GM18499 (cell line): ENCODE measurements around the gene MEIS2.
"Not testable (repeated sequence)": the region's sequence is repeated elsewhere in the genome, so short reads cannot be mapped to it uniquely, and the experiment has no call there.

ENCODE experiments used
- ATAC-seq: cut with Tn5 transposase; IDR thresholded peaks from one replicate; pipeline ENCODE4 v1.9.1; 2021; ENCODE audit warnings: moderate number of reproducible peaks; ENCODE audit not compliant: insufficient read depth, unreplicated experiment

Gene MEIS2

GRCh38 chr15:37016231-37016630 lies 84.1 kb downstream of the MEIS2 start:
- no peak for ATAC-seq

- ATAC-seq = no peak
Observed at GRCh38 chr15:37015451-37015850, 84.9 kb downstream of the MEIS2 start.

DNA sequence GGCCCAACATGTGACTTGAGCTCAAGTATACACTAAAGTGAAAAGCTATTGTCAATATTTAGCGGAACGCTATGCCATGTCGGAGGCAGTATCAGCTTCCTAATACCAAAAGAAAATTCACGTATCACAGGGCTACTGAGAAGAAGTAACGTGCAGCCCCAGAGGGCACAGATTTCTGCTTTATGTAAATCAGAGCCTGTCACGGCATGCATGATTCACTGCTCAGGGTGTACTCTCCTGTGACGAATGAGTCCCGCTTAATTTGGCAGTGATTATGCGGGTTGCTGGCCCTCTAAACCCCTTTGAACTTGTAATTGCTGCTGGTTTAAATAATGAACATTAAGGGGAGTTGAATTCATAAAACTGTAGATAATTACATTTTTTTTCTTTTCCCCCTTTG lies 85.3 kb downstream of the MEIS2 start:
- ATAC-seq = no peak

GRCh38 chr15:37014566-37014965 lies 85.8 kb downstream of the MEIS2 start:
- no peak for ATAC-seq

DNA sequence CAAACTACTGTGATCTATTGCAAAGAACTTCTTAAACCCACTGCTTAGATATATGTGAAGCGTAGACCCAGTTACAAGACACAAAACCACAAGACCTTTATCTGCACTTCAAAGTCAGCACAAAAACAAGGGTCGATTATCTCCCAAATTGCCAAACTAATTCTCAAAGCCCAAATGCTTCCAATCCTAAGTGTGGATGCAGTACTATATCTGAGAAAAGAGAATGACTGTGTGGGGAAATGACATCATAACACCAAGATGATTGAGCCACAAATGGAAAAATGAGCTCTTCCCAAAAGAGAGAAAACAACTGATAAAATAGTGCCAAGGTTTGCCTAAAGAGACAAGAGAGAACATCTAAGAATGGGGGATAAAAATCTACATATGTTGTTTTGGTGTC lies 86.2 kb downstream of the MEIS2 start:
- ATAC-seq = no peak

DNA sequence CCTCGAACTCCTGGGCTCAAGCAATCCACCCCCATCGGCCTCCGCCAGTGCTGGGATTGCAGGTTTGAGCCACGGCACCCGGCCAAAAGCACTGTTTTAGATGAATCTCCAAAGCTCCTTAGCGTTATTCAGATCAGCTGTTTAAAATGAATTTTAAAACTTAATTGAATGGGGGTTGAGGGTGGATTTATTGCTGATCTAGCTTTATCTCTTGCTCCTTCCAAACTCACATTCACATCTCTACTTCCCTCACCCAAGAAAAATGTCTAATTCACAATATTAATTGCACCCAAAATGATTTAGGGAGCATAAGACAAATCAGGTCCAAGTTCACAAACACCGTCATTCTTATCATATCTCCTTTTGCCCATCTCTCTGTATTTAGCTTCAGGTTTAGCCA lies 89.8 kb downstream of the MEIS2 start:
- ATAC-seq = no peak

- ATAC-seq = no peak
Observed at GRCh38 chr15:37009288-37009687, 91.1 kb downstream of the MEIS2 start.

DNA sequence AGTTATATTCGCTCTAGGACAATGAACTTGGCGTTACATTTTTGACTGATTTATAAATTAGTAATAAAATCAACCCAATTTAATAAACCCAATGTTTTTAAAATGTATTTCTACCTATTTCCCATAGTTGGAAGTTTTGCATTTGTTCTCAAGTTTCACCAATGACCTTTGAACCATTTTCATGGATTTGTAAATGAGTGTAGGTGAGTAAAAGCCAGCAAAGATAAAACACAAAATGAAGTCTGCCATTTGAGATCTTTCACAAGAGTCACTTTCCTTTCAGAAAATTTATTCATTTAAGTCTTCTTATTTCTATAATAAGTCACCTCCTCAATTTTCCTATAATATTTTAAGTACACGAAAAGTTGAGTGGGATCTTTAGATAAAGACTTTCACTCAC lies 92.1 kb downstream of the MEIS2 start:
- no peak for ATAC-seq

- no peak for ATAC-seq
Observed at GRCh38 chr15:37007301-37007700, 93.0 kb downstream of the MEIS2 start.

- no peak for ATAC-seq
Observed at GRCh38 chr15:37004981-37005735, 95.2 kb downstream of the MEIS2 start.

DNA sequence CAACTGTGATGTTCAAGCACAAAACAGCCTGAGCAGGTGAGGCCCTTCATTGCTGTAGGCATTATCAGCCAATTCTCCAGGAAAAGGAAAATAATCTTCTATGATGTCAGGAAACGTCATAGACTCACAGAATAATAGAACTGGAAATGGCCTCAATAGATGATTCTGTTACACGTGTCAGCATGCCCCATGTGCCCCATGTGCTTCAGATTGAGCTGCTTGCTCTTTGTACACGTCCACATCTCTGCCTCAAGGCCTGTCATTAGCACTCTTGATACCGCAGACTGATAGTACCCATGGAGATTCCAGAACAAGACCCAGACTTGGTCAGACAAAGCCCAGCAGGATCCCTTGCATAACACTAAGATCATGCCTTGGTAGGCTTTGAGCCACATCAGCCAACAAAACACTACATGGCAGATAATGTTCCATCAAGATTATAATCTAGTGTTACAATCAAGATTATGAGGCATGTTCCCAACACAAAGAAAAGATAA lies 95.9 kb downstream of the MEIS2 start:
- ATAC-seq = no peak

DNA sequence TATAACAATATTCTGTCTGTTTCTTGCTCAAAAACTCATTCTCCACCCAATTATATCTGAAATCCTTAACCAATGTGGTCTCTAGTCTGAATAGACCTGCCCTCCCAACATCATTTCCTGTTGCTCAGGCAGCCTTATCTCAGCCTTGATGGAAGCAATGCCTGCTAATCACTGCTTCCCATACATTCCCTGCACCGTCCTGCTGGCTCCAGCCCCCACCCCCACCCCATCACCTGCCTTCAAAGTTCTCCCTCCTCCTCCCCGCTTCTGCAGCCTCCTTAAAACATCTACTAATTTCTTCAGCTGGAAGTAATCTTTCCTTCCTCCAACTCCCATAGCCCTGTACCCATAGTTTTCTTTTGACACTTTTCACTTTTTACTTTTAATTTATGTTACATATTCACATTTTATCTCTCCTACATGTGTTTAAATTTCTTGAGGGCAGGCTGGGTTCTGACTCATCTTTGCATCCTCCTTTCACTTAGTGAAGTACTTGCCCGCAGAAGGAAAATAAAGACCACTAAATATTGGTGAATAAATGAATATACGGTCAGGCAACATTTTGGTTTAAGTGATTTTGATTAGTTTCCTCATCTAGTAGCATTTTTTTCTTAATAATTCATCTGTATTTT lies 98.2 kb downstream of the MEIS2 start:
- no peak for ATAC-seq

GRCh38 chr15:37001417-37001816 lies 98.9 kb downstream of the MEIS2 start:
- ATAC-seq = no peak

DNA sequence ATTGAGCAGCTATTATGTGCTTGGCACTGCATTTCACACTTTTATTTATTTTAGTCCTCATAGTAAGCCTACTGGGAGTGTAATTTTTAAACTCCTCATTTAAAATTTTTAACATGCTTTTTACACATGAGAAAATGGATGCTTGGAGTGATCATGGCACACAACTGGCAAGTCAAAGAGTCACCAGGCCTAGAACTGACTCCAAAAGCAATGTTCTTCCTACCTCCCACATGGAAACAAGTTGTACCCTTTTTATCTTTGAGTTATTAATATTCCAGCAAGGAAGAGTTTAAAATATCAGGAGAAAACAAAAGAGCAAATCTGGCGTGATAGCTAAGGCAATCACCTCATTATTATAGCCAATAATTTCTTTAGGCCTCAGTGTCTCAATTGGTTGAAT lies 100.6 kb downstream of the MEIS2 start:
- ATAC-seq = no peak

- no peak for ATAC-seq
Observed at GRCh38 chr15:36996538-36997181, 103.7 kb downstream of the MEIS2 start.

DNA sequence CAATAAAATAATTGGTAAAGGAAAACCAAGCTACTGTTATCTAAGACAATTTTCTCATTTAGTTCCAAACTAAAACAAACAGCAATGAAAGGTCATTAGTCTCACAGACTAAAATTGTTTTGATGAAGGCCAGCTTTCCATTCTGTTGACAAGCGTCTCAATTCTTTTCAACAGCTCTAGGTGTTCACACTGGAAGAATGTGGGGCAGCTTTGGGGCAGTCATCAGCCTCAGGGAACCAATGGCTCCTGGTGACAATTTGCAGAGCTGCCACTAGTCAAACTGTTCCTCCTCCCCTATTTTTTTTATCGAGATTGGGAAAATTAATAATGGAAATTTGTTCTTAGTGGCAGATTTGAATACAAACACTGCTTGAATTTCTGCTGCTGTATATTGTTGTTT lies 104.2 kb downstream of the MEIS2 start:
- no peak for ATAC-seq

DNA sequence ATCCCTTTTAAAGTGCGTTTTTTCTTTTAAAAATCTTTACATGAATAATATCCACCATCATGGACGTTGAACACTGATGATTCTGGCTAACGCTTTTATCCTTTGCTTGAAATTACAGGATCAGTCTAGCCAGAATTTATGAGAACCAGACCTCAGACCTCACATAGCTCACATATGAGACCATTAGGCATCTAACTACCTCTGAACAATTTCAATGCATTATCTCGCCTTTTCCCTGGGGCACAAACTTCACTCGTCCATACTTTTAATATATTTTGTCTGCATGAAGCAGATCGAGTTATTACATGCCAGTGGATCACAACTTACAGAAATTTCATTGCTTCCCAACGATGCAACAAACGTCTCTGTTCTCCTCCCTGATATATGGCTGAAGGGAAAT lies 105.6 kb downstream of the MEIS2 start:
- no peak for ATAC-seq

GRCh38 chr15:36992454-36992853 lies 107.9 kb downstream of the MEIS2 start:
- no peak for ATAC-seq

- ATAC-seq = no peak
Observed at GRCh38 chr15:36988947-36989346, 111.4 kb downstream of the MEIS2 start.

- ATAC-seq = no peak
Observed at GRCh38 chr15:36982430-36982829, 117.9 kb downstream of the MEIS2 start.

DNA sequence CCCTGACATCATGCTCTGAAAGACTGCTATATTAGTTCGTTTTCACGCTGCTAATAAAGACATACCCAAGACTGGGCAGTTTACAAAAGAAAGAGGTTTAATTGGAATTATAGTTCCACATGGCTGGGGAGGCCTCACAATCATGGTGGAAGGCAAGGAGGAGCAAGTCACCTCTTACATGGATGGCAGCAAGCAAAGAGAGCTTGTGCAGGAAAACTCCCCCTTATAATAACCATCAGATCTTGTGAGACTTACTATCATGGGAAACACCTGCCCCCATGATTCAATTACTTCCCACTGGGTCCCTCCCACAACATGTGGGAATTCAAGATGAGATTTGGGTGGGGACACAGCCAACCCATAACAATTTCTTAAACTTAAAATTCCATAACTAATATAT lies 120.1 kb downstream of the MEIS2 start:
- not testable (repeated sequence) for ATAC-seq
